Measurements from ENCODE around the gene PDE3A.

DNA sequence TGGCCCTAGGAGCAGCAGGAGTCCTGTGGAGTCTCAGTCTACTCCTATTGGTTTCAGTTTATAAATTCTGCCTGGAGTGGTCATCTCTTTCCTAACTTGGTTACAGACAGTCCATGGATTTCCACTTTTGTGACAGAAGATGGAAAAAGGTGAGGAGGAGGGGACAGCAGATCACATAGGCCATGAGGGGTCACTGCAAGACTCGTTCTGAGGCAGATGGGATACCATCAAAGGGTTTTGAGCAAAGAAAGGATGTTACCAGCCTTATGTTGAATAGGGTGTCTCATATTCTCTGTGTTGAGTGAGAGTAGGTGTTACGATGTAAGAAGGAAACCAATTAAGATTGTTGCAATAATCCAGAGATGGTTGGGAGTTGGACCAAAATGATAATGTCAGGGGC is 15.3 kb downstream of the PDE3A start:
- no peak for TF ChIP-seq POLR2AphosphoS5 (IDR thresholded peaks at IDR 0.05)
- TF ChIP-seq, protein P1, sequence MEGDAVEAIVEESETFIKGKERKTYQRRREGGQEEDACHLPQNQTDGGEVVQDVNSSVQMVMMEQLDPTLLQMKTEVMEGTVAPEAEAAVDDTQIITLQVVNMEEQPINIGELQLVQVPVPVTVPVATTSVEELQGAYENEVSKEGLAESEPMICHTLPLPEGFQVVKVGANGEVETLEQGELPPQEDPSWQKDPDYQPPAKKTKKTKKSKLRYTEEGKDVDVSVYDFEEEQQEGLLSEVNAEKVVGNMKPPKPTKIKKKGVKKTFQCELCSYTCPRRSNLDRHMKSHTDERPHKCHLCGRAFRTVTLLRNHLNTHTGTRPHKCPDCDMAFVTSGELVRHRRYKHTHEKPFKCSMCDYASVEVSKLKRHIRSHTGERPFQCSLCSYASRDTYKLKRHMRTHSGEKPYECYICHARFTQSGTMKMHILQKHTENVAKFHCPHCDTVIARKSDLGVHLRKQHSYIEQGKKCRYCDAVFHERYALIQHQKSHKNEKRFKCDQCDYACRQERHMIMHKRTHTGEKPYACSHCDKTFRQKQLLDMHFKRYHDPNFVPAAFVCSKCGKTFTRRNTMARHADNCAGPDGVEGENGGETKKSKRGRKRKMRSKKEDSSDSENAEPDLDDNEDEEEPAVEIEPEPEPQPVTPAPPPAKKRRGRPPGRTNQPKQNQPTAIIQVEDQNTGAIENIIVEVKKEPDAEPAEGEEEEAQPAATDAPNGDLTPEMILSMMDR (IDR thresholded peaks at IDR 0.05), result no peak

Data from prostate gland (tissue), 2 donors.